Nasal cavity respiratory epithelium epithelial cell of viscerocranial mucosa (primary cell): Measurements from ENCODE around the gene OR5H14. TPM values are rescaled to one million over a fixed set of nuclear protein-coding genes. Genes with fewer than 3 reads are reported as not detected.

Source experiments
- total RNA-seq: library from RNA; depleted of rRNA; stranded (reverse); fragments of >200 nt; gene quantifications from 2 replicates; pipeline ENCODE4 v1.2.3, GENCODE V29; 2014

The OR5H14 gene
- total RNA-seq = not detected in 2 replicates

GRCh38 chr3:98147179-98147578, at the start of gene OR5H14:
Gene OR5H14 (plus strand): TSS chr3:98147479. CDS start chr3:98149386, 1,907 bp downstream.

GRCh38 chr3:98130421-98130820, 16.9 kb upstream of the OR5H14 start, which contains the start of gene OR5H1:
Gene OR5H1 (plus strand): TSS chr3:98130721. CDS start chr3:98132698, 1,977 bp downstream.

GRCh38 chr3:98166396-98166795, 19.1 kb downstream of the OR5H14 start, which contains the start of gene OR5H15:
Gene OR5H15 (plus strand): TSS chr3:98166696. CDS start chr3:98168700, 2,004 bp downstream.

Other genes with a start within 250 kb of the OR5H14 start
- 43.1 and 45.1 TPM in 2 replicates for gene RIOX2, start 175.0 kb upstream of the OR5H14 start, total RNA-seq
- not detected in 2 replicates for gene GABRR3, start 112.2 kb upstream of the OR5H14 start, total RNA-seq
- not detected in 2 replicates for gene OR5AC2, start 60.3 kb upstream of the OR5H14 start, total RNA-seq
- gene OR5H1, start 16.8 kb upstream of the OR5H14 start, total RNA-seq = not detected in 2 replicates
- not detected in 2 replicates for gene OR5H15, start 19.2 kb downstream of the OR5H14 start, total RNA-seq
- not detected in 2 replicates for gene OR5H6, start 116.8 kb downstream of the OR5H14 start, total RNA-seq
- not detected in 2 replicates for gene OR5H2, start 135.0 kb downstream of the OR5H14 start, total RNA-seq
- gene OR5K4, start 206.4 kb downstream of the OR5H14 start, total RNA-seq = not detected in 2 replicates
- gene OR5K3, start 243.2 kb downstream of the OR5H14 start, total RNA-seq = not detected in 2 replicates